Measurements from ENCODE around the gene LRRC46. TPM values are rescaled to one million over a fixed set of nuclear protein-coding genes. Genes with fewer than 3 reads are reported as not detected.
A peak's percentile ranks its signal among the peaks of the same experiment; 100 is the strongest.

The LRRC46 gene
- total and polyA plus RNA-seq, 9 of the 15 experiments (the other 6 are each of a cell fraction or from before 2014, with no cell fraction given) = 0.39 to 1.4 (median 0.53) TPM; not detected in 1

DNA sequence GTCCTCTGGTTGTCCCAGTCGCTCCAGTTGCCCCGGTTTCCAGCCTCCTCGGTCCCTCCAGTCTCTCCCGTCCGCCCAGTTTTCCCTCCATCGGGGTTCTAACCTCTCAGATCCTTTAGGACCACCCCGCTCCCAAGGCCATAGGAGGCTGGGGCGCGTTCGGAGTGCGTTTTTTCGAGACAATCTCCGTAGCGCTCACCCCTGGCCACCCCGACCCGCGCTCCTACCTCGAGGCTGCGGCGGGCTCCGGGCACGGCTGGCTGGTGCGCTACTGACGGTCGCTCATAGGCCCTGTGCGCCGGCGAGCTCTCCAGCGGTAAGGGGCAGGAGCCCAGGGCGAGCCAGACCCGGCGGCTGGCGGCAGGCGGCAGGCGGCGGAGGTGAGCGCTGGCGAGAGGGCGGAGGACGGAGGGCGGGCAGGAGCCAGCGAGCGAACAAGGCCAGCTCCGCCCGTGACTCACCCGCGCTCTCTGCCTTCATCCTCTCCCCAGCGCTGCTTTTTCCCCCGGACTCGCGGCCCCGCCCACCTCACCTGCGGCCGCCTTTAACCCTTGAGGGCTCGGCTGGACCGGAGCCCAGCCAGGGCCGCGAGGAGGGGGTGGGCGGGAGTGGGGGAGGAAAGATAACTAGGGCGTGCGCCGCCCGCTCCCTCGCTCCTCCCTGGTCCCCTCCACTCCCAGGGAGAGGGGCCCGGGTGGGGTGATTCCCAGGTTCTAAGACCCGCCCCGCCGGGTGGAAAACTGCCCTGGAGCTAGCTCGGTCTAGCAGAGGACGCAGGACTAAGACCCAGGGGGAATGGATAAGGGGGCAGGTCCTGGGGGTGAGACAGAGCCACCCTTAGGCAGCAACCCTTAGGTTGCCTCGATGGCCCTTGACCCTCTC, 19.5 kb downstream of the LRRC46 start, which contains the start of gene SP6 (continued):
- TF ChIP-seq RHOXF2B (CRISPR knock-in tag; conservative IDR thresholded peaks at IDR 0.05) = no peak
- TF ChIP-seq SMARCA4 (IDR thresholded peaks at IDR 0.05) = no peak
- TF ChIP-seq, protein P1, sequence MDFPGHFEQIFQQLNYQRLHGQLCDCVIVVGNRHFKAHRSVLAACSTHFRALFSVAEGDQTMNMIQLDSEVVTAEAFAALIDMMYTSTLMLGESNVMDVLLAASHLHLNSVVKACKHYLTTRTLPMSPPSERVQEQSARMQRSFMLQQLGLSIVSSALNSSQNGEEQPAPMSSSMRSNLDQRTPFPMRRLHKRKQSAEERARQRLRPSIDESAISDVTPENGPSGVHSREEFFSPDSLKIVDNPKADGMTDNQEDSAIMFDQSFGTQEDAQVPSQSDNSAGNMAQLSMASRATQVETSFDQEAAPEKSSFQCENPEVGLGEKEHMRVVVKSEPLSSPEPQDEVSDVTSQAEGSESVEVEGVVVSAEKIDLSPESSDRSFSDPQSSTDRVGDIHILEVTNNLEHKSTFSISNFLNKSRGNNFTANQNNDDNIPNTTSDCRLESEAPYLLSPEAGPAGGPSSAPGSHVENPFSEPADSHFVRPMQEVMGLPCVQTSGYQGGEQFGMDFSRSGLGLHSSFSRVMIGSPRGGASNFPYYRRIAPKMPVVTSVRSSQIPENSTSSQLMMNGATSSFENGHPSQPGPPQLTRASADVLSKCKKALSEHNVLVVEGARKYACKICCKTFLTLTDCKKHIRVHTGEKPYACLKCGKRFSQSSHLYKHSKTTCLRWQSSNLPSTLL (IDR thresholded peaks at IDR 0.05) = no peak
- no peak for TF ChIP-seq HMG20A (CRISPR knock-in tag; conservative IDR thresholded peaks at IDR 0.05)
- no peak for TF ChIP-seq ZNF699 (CRISPR knock-in tag; IDR thresholded peaks at IDR 0.05; ENCODE audit: insufficient replicate concordance)
- TF ChIP-seq HSF4 (CRISPR knock-in tag; IDR thresholded peaks at IDR 0.05; ENCODE audit: borderline replicate concordance) = no peak
- no peak for TF ChIP-seq TCF7 (IDR thresholded peaks at IDR 0.05; ENCODE audit: borderline replicate concordance)
- no peak for TF ChIP-seq SREBF2 (CRISPR knock-in tag; IDR thresholded peaks at IDR 0.05)
- TF ChIP-seq SNIP1 (IDR thresholded peaks at IDR 0.05; ENCODE audit: low read depth) = no peak
- peak; percentile 86 for TF ChIP-seq TBP (optimal IDR thresholded peaks at IDR 0.05; ENCODE audit: low read depth, low read length)
- no peak for TF ChIP-seq NELFE (IDR thresholded peaks at IDR 0.05; ENCODE audit: insufficient read depth, insufficient read length)
- TF ChIP-seq, protein P2, sequence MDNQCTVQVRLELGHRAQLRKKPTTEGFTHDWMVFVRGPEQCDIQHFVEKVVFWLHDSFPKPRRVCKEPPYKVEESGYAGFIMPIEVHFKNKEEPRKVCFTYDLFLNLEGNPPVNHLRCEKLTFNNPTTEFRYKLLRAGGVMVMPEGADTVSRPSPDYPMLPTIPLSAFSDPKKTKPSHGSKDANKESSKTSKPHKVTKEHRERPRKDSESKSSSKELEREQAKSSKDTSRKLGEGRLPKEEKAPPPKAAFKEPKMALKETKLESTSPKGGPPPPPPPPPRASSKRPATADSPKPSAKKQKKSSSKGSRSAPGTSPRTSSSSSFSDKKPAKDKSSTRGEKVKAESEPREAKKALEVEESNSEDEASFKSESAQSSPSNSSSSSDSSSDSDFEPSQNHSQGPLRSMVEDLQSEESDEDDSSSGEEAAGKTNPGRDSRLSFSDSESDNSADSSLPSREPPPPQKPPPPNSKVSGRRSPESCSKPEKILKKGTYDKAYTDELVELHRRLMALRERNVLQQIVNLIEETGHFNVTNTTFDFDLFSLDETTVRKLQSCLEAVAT (IDR thresholded peaks at IDR 0.05) = no peak
- no peak for TF ChIP-seq SRF (CRISPR knock-in tag; IDR thresholded peaks at IDR 0.05)
- TF ChIP-seq NCOA6 (IDR thresholded peaks at IDR 0.05) = no peak
- no peak for TF ChIP-seq GTF2A2 (tag; IDR thresholded peaks at IDR 0.05)
- TF ChIP-seq, protein P3, sequence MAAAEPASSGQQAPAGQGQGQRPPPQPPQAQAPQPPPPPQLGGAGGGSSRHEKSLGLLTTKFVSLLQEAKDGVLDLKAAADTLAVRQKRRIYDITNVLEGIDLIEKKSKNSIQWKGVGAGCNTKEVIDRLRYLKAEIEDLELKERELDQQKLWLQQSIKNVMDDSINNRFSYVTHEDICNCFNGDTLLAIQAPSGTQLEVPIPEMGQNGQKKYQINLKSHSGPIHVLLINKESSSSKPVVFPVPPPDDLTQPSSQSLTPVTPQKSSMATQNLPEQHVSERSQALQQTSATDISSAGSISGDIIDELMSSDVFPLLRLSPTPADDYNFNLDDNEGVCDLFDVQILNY (CRISPR knock-in tag; IDR thresholded peaks at IDR 0.05) = no peak
- TF ChIP-seq ZSCAN29 (IDR thresholded peaks at IDR 0.05) = no peak
- TF ChIP-seq, protein P4, sequence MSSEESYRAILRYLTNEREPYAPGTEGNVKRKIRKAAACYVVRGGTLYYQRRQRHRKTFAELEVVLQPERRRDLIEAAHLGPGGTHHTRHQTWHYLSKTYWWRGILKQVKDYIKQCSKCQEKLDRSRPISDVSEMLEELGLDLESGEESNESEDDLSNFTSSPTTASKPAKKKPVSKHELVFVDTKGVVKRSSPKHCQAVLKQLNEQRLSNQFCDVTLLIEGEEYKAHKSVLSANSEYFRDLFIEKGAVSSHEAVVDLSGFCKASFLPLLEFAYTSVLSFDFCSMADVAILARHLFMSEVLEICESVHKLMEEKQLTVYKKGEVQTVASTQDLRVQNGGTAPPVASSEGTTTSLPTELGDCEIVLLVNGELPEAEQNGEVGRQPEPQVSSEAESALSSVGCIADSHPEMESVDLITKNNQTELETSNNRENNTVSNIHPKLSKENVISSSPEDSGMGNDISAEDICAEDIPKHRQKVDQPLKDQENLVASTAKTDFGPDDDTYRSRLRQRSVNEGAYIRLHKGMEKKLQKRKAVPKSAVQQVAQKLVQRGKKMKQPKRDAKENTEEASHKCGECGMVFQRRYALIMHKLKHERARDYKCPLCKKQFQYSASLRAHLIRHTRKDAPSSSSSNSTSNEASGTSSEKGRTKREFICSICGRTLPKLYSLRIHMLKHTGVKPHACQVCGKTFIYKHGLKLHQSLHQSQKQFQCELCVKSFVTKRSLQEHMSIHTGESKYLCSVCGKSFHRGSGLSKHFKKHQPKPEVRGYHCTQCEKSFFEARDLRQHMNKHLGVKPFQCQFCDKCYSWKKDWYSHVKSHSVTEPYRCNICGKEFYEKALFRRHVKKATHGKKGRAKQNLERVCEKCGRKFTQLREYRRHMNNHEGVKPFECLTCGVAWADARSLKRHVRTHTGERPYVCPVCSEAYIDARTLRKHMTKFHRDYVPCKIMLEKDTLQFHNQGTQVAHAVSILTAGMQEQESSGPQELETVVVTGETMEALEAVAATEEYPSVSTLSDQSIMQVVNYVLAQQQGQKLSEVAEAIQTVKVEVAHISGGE (CRISPR knock-in tag; IDR thresholded peaks at IDR 0.05) = peak in 1 of 3 experiments; percentile 25; a peak in 1 of 6 replicates
- no peak for TF ChIP-seq FOXA3 (CRISPR knock-in tag; conservative IDR thresholded peaks at IDR 0.05 in 1 of 2, IDR thresholded peaks at IDR 0.05 in 1 of 2)
- no peak for TF ChIP-seq ZC3H8 (IDR thresholded peaks at IDR 0.05)
- TF ChIP-seq NBN (IDR thresholded peaks at IDR 0.05; ENCODE audit: low read depth) = no peak
- no peak for TF ChIP-seq YBX1 (IDR thresholded peaks at IDR 0.05)
